HepG2 (cell line): ENCODE results near the gene TCAP. TPM values are rescaled to one million over a fixed set of nuclear protein-coding genes. Genes with fewer than 3 reads are reported as not detected.

Source experiments
- ADNP ChIP-seq: sonication (generic); formaldehyde crosslinking; IDR thresholded peaks from 2 replicates; pipeline ENCODE4 v1.4.0; 2020; ENCODE audit warnings: missing genetic modification reagents
- ASH2L ChIP-seq: fragments of 300-600, 200-600 bp; sonication (generic); IDR thresholded peaks from 2 replicates; pipeline ENCODE4 v1.7.0; 2017; ENCODE audit warnings: low read depth, mild to moderate bottlenecking, moderate library complexity, mixed read lengths, low read length; ENCODE audit not compliant: insufficient read length
- ATRX ChIP-seq: sonication (generic); formaldehyde crosslinking; IDR thresholded peaks from 2 replicates; pipeline ENCODE4 v1.4.0; 2020; ENCODE audit warnings: missing genetic modification reagents, borderline replicate concordance
- FIP1L1 ChIP-seq: fragments of 200-400 bp; formaldehyde crosslinking; IDR thresholded peaks from 2 replicates; pipeline ENCODE4 v1.6.1; 2018; ENCODE audit warnings: low read depth, mild to moderate bottlenecking, low read length, moderate library complexity, borderline replicate concordance; ENCODE audit not compliant: insufficient read depth
- HMGA1 ChIP-seq: sonication (generic); formaldehyde crosslinking; conservative IDR thresholded peaks from 2 replicates; pipeline ENCODE4 v1.4.0; 2020; ENCODE audit warnings: missing genetic modification reagents
- PAF1 ChIP-seq: IDR thresholded peaks from 2 replicates; pipeline ENCODE4 v1.6.1; 2016; ENCODE audit warnings: missing genetic modification reagents, missing compliant biosample characterization
- POLR2G ChIP-seq: fragments of 200-400 bp; formaldehyde crosslinking; IDR thresholded peaks from 2 replicates; pipeline ENCODE4 v1.6.1; 2018; ENCODE audit warnings: mild to moderate bottlenecking, low read depth, low read length, moderate library complexity
- SAFB2 ChIP-seq: sonication (generic); formaldehyde crosslinking; IDR thresholded peaks from 2 replicates; pipeline ENCODE4 v1.5.1; 2020; ENCODE audit warnings: missing genetic modification reagents, low read depth, mild to moderate bottlenecking, borderline replicate concordance
- SOX13 ChIP-seq, 3 experiments: fragments of 450-650 bp in 1 of 3; sonication (generic) in 1 of 3; formaldehyde crosslinking in 1 of 3; IDR thresholded peaks in 2 of 3; conservative IDR thresholded peaks in 1 of 3; 2 replicates each; pipeline versions ENCODE4 v1.5.0 to v1.6.1; 2016 to 2020; ENCODE audit warnings: antibody characterized with exemption in 1 of 3, mild to moderate bottlenecking in 1 of 3, missing compliant biosample characterization in 1 of 3, missing genetic modification reagents in 1 of 3, moderate library complexity in 1 of 3
- TBX3 ChIP-seq: fragments of 450-650 bp; IDR thresholded peaks from 2 replicates; pipeline ENCODE4 v1.6.1; 2017; ENCODE audit warnings: antibody characterized with exemption, mild to moderate bottlenecking, inconsistent platforms, borderline replicate concordance
- ZBTB1 ChIP-seq: sonication (generic); formaldehyde crosslinking; IDR thresholded peaks from 2 replicates; pipeline ENCODE4 v1.4.0; 2020; ENCODE audit warnings: missing genetic modification reagents, borderline replicate concordance
- ZEB1 ChIP-seq: IDR thresholded peaks from 2 replicates; pipeline ENCODE4 v1.6.1; 2012; ENCODE audit warnings: mild to moderate bottlenecking, low read depth, inconsistent platforms; ENCODE audit not compliant: insufficient replicate concordance
- ZNF30 ChIP-seq: sonication (generic); formaldehyde crosslinking; IDR thresholded peaks from 2 replicates; pipeline ENCODE4 v1.5.0; 2020; ENCODE audit warnings: mild to moderate bottlenecking, missing genetic modification reagents
- ZNF326 ChIP-seq: sonication (generic); formaldehyde crosslinking; IDR thresholded peaks from 2 replicates; pipeline ENCODE4 v1.4.0; 2020; ENCODE audit warnings: missing genetic modification reagents, borderline replicate concordance
- ZNF367 ChIP-seq: sonication (generic); formaldehyde crosslinking; IDR thresholded peaks from 2 replicates; pipeline ENCODE4 v1.4.0; 2020; ENCODE audit warnings: missing genetic modification reagents, borderline replicate concordance
- ZNF577 ChIP-seq: sonication (generic); formaldehyde crosslinking; IDR thresholded peaks from 2 replicates; pipeline ENCODE4 v1.4.0; 2020; ENCODE audit warnings: mild to moderate bottlenecking, low read depth, missing genetic modification reagents, borderline replicate concordance
- polyA plus RNA-seq, 8 experiments: library from polyadenylated mRNA; depleted of rRNA in 3 of 8; stranded (reverse) in 7 of 8; unstranded in 1 of 8; fragments of >200 nt; fragmentation: Illumina TruSeq in 4 of 8; extraction: Trizol in 4 of 8; gene quantifications; 2 replicates each; pipeline versions ENCODE4 v1.2.1 to v1.2.3, GENCODE V29; 2011 to 2016; ENCODE audit warnings: low read depth in 4 of 8, missing spikeins in 1 of 8, mixed read lengths in 1 of 8; ENCODE audit not compliant: insufficient read depth in 1 of 8
- total RNA-seq, 5 experiments: library from RNA; depleted of rRNA; stranded (reverse); fragments of >200 nt; fragmentation: Illumina TruSeq; extraction: Trizol; gene quantifications; 2 replicates each; pipeline ENCODE4 v1.2.3, GENCODE V29; 2016; ENCODE audit warnings: low read depth in 1 of 5
- TF ChIP-seq, protein P1 (sequence below): sonication (generic); formaldehyde crosslinking; IDR thresholded peaks from 2 replicates; pipeline ENCODE4 v1.4.0; 2020; ENCODE audit warnings: missing genetic modification reagents
- TF ChIP-seq, protein P2 (sequence below): fragments of 450-650 bp; IDR thresholded peaks from 2 replicates; pipeline ENCODE4 v1.6.1; 2017; ENCODE audit warnings: mild to moderate bottlenecking
- TF ChIP-seq, protein P3 (sequence below): sonication (generic); formaldehyde crosslinking; IDR thresholded peaks from 2 replicates; pipeline ENCODE4 v1.4.0; 2020; ENCODE audit warnings: mild to moderate bottlenecking, missing genetic modification reagents

TCAP gene
- total and polyA plus RNA-seq, 2 of the 13 experiments (the other 11 are each of a cell fraction or from before 2014, with no cell fraction given), result 0.24 to 0.65 TPM

DNA sequence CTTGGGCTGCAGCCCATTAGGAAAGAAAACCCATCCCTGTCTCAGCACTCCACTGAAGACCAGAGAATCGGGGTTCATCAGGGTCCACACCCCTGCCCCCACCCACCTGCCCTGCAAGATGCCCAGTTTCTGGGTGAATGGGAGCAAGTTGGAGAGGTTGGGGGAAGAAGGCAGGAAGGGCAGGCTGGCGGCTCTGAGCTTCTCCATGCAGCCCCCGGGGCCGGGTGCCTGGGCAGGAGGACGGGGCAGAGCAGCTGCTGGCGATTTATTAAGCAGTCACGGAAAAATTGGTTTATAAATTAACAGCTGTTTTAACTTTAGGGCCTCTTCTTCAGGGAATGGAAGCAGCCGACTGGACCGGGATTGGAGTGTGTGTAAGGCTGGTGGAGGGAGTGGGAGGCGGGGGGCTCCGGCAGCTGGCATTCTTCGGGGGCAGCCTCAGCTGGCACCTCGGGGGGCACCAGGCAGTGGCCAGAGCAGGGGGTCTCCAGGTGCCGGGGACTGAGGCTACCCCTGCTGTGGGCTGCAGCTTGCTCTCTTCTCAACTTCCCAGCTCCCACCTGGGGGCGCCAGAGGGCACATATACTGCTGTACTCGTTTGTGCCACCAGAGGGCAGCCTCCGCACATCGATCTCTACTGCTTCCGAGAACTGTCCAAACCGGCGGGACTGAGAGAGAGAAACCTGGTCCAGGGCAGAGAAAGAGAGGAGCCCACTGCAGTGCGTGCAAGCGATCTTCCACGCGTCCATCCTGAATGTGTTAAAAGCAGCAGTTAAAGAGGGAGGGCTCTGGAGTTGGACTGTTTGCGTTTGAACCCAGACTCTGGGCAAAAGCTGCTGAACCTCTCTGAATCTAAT, 43.4 kb upstream of the TCAP start (continued):
- TF ChIP-seq POLR2G (no peak), FIP1L1 (0 out of 2 replicates have a peak, but pooled peaks have one; percentile 71), ADNP (CRISPR knock-in tag) (no peak), ZNF577 (no peak), ASH2L (peak; percentile 37), SOX13 (IDR thresholded peaks at IDR 0.05) (no peak), SOX13 (CRISPR knock-in tag; conservative IDR thresholded peaks at IDR 0.05 in 1 of 2, IDR thresholded peaks at IDR 0.05 in 1 of 2) (peak in 1 of 2 experiments; percentile 27; a peak in 1 of 4 replicates), ATRX (CRISPR knock-in tag) (no peak), ZNF30 (CRISPR knock-in tag) (no peak), TBX3 (no peak), SAFB2 (no peak), PAF1 (CRISPR knock-in tag) (no peak), ZBTB1 (CRISPR knock-in tag) (no peak), ZEB1 (no peak), ZNF326 (CRISPR knock-in tag) (no peak), ZNF367 (CRISPR knock-in tag) (0 out of 2 replicates have a peak, but pooled peaks have one; percentile 15), HMGA1 (no peak)
- TF ChIP-seq, protein P1, sequence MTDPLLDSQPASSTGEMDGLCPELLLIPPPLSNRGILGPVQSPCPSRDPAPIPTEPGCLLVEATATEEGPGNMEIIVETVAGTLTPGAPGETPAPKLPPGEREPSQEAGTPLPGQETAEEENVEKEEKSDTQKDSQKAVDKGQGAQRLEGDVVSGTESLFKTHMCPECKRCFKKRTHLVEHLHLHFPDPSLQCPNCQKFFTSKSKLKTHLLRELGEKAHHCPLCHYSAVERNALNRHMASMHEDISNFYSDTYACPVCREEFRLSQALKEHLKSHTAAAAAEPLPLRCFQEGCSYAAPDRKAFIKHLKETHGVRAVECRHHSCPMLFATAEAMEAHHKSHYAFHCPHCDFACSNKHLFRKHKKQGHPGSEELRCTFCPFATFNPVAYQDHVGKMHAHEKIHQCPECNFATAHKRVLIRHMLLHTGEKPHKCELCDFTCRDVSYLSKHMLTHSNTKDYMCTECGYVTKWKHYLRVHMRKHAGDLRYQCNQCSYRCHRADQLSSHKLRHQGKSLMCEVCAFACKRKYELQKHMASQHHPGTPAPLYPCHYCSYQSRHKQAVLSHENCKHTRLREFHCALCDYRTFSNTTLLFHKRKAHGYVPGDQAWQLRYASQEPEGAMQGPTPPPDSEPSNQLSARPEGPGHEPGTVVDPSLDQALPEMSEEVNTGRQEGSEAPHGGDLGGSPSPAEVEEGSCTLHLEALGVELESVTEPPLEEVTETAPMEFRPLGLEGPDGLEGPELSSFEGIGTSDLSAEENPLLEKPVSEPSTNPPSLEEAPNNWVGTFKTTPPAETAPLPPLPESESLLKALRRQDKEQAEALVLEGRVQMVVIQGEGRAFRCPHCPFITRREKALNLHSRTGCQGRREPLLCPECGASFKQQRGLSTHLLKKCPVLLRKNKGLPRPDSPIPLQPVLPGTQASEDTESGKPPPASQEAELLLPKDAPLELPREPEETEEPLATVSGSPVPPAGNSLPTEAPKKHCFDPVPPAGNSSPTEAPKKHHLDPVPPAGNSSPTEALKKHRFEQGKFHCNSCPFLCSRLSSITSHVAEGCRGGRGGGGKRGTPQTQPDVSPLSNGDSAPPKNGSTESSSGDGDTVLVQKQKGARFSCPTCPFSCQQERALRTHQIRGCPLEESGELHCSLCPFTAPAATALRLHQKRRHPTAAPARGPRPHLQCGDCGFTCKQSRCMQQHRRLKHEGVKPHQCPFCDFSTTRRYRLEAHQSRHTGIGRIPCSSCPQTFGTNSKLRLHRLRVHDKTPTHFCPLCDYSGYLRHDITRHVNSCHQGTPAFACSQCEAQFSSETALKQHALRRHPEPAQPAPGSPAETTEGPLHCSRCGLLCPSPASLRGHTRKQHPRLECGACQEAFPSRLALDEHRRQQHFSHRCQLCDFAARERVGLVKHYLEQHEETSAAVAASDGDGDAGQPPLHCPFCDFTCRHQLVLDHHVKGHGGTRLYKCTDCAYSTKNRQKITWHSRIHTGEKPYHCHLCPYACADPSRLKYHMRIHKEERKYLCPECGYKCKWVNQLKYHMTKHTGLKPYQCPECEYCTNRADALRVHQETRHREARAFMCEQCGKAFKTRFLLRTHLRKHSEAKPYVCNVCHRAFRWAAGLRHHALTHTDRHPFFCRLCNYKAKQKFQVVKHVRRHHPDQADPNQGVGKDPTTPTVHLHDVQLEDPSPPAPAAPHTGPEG (CRISPR knock-in tag), result peak; percentile 62; the same call in 1 of the 2 replicates
- TF ChIP-seq, protein P2, sequence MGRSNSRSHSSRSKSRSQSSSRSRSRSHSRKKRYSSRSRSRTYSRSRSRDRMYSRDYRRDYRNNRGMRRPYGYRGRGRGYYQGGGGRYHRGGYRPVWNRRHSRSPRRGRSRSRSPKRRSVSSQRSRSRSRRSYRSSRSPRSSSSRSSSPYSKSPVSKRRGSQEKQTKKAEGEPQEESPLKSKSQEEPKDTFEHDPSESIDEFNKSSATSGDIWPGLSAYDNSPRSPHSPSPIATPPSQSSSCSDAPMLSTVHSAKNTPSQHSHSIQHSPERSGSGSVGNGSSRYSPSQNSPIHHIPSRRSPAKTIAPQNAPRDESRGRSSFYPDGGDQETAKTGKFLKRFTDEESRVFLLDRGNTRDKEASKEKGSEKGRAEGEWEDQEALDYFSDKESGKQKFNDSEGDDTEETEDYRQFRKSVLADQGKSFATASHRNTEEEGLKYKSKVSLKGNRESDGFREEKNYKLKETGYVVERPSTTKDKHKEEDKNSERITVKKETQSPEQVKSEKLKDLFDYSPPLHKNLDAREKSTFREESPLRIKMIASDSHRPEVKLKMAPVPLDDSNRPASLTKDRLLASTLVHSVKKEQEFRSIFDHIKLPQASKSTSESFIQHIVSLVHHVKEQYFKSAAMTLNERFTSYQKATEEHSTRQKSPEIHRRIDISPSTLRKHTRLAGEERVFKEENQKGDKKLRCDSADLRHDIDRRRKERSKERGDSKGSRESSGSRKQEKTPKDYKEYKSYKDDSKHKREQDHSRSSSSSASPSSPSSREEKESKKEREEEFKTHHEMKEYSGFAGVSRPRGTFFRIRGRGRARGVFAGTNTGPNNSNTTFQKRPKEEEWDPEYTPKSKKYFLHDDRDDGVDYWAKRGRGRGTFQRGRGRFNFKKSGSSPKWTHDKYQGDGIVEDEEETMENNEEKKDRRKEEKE, result no peak
- TF ChIP-seq, protein P3, sequence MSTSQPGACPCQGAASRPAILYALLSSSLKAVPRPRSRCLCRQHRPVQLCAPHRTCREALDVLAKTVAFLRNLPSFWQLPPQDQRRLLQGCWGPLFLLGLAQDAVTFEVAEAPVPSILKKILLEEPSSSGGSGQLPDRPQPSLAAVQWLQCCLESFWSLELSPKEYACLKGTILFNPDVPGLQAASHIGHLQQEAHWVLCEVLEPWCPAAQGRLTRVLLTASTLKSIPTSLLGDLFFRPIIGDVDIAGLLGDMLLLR (CRISPR knock-in tag), result no peak
